IMR-90 (cell line): ENCODE measurements around the gene MACF1. TPM values are rescaled to one million over a fixed set of nuclear protein-coding genes. Genes with fewer than 3 reads are reported as not detected.
A peak's percentile ranks its signal among the peaks of the same experiment; 100 is the strongest.
"Not testable (repeated sequence)": the region's sequence is repeated elsewhere in the genome, so short reads cannot be mapped to it uniquely, and the experiment has no call there.

Experiments
- ATAC-seq: fragments of 200-7000 bp; cut with Tn5 transposase; 2 replicates; pipeline ENCODE4 v1.9.1; 2020; ENCODE audit warnings: low read depth, mild to moderate bottlenecking, moderate library complexity
- BruUV-seq: library from RNA; stranded (reverse); fragments of 400-500 nt; replicated peaks from 2 replicates; lab custom pipeline; 2021; lab: Mats Ljungman, UMichigan
- CTCF ChIA-PET: fragments of 300-600 bp; formaldehyde crosslinking; extraction: SDS; loops from one replicate; lab custom pipeline; 2021; ENCODE audit warnings: antibody characterized with exemption; lab: Yijun Ruan, JAX
- POLR2A ChIA-PET: fragments of 300-600 bp; sonication (Branson Sonifier 250); formaldehyde crosslinking; loops from one replicate; lab custom pipeline; 2022; ENCODE audit warnings: antibody characterized with exemption; ENCODE audit not compliant: unreplicated experiment; lab: Charles Lee
- DNase-seq: peaks from one replicate; pipeline ENCODE4 v3.0.0; 2013
- H2AFZ ChIP-seq: replicated peaks from 2 replicates; pipeline ENCODE3; 2013; ENCODE audit warnings: low read length, mild to moderate bottlenecking; ENCODE audit not compliant: poor library complexity
- H2AK5ac ChIP-seq: 2 replicates; pipeline ENCODE4 v1.6.1; 2013; ENCODE audit warnings: low read depth, low read length, inconsistent platforms
- H2AK9ac ChIP-seq: replicated peaks from 2 replicates; pipeline ENCODE3; 2013; ENCODE audit warnings: mild to moderate bottlenecking, low read depth, low read length, moderate library complexity; ENCODE audit not compliant: poor library complexity
- H2BK120ac ChIP-seq: 2 replicates; pipeline ENCODE4 v1.6.1; 2013; ENCODE audit warnings: low read depth, low read length, inconsistent platforms
- H2BK15ac ChIP-seq: 3 replicates; pipeline ENCODE4 v1.6.1; 2013; ENCODE audit warnings: low read depth, low read length, inconsistent platforms
- H2BK20ac ChIP-seq: 2 replicates; pipeline ENCODE4 v1.6.1; 2013; ENCODE audit warnings: low read depth, mild to moderate bottlenecking, inconsistent platforms, low read length, moderate library complexity
- H2BK5ac ChIP-seq: 2 replicates; pipeline ENCODE4 v1.6.1; 2013; ENCODE audit warnings: mild to moderate bottlenecking, low read depth, low read length, inconsistent platforms; ENCODE audit not compliant: poor library complexity, severe bottlenecking
- H3K14ac ChIP-seq: replicated peaks from 2 replicates; pipeline ENCODE4 v1.6.1; 2013; ENCODE audit warnings: low read depth, low read length, inconsistent platforms
- H3K18ac ChIP-seq: 2 replicates; pipeline ENCODE4 v1.6.1; 2013; ENCODE audit warnings: low read depth, low read length, control low read depth
- H3K23ac ChIP-seq: 2 replicates; pipeline ENCODE4 v1.6.1; 2013; ENCODE audit warnings: low read depth, low read length, inconsistent platforms
- H3K27ac ChIP-seq: 2 replicates; pipeline ENCODE4 v1.5.1; 2013; ENCODE audit warnings: mild to moderate bottlenecking, control low read depth, low read length; ENCODE audit not compliant: insufficient read depth
- H3K27me3 ChIP-seq: 2 replicates; pipeline ENCODE4 v1.6.1; 2013; ENCODE audit warnings: low read length; ENCODE audit not compliant: control insufficient read depth, insufficient read depth
- H3K36me3 ChIP-seq: 2 replicates; pipeline ENCODE4 v1.6.1; 2013; ENCODE audit warnings: low read length, mixed read lengths; ENCODE audit not compliant: control insufficient read depth, insufficient read depth
- H3K4ac ChIP-seq: 2 replicates; pipeline ENCODE4 v1.6.1; 2013; ENCODE audit warnings: low read depth, low read length, inconsistent platforms
- H3K4me1 ChIP-seq: 2 replicates; pipeline ENCODE4 v1.6.1; 2013; ENCODE audit warnings: low read length, mixed read lengths; ENCODE audit not compliant: control insufficient read depth, insufficient read depth
- H3K4me2 ChIP-seq: 2 replicates; pipeline ENCODE4 v1.6.1; 2013; ENCODE audit warnings: low read depth, mild to moderate bottlenecking, control low read depth, low read length, moderate library complexity
- H3K4me3 ChIP-seq: 2 replicates; pipeline ENCODE4 v1.5.1; 2013; ENCODE audit warnings: low read depth, mild to moderate bottlenecking, control low read depth, low read length, moderate library complexity; ENCODE audit not compliant: insufficient read depth
- H3K56ac ChIP-seq: 2 replicates; pipeline ENCODE4 v1.6.1; 2013; ENCODE audit warnings: low read length, inconsistent platforms; ENCODE audit not compliant: insufficient read depth; ENCODE audit errors: extremely low read depth
- H3K79me1 ChIP-seq, 2 experiments: 2 replicates each; pipeline ENCODE4 v1.6.1; 2013; ENCODE audit warnings: low read length in 2 of 2, inconsistent platforms in 1 of 2, low read depth in 1 of 2
- H3K9ac ChIP-seq: 2 replicates; pipeline ENCODE4 v1.6.1; 2013; ENCODE audit warnings: low read depth, low read length, control low read depth
- H3K9me1 ChIP-seq: 2 replicates; pipeline ENCODE4 v1.6.1; 2013; ENCODE audit warnings: low read length, inconsistent platforms; ENCODE audit not compliant: insufficient read depth
- H3K9me3 ChIP-seq: 2 replicates; pipeline ENCODE4 v1.6.1; 2013; ENCODE audit warnings: low read length; ENCODE audit not compliant: control insufficient read depth, insufficient read depth
- H4K20me1 ChIP-seq: 2 replicates; pipeline ENCODE4 v1.6.1; 2013; ENCODE audit warnings: low read length, inconsistent platforms; ENCODE audit not compliant: insufficient read depth
- H4K5ac ChIP-seq: 2 replicates; pipeline ENCODE4 v1.6.1; 2013; ENCODE audit warnings: mild to moderate bottlenecking, low read depth, low read length, control low read depth
- H4K8ac ChIP-seq, 2 experiments: 2 replicates each; pipeline ENCODE4 v1.6.1; 2013; ENCODE audit warnings: low read depth in 2 of 2, low read length in 2 of 2, control low read depth in 1 of 2, inconsistent platforms in 1 of 2
- H4K91ac ChIP-seq: 2 replicates; pipeline ENCODE4 v1.6.1; 2013; ENCODE audit warnings: low read depth, low read length, inconsistent platforms; ENCODE audit not compliant: insufficient read depth
- CEBPB ChIP-seq: IDR thresholded peaks from 2 replicates; pipeline ENCODE4 v1.6.1; 2012; ENCODE audit warnings: low read depth, low read length, improper control_type of control experiment
- SMC3 ChIP-seq: fragments of 150-350 bp; IDR thresholded peaks from 2 replicates; pipeline ENCODE4 v1.6.1; 2016; ENCODE audit warnings: low read depth, mild to moderate bottlenecking, antibody characterized with exemption, low read length, moderate library complexity
- WGBS, 2 experiments: methylation state at CpG; one replicate each; pipeline versions ENCODE4 v1.1.5 to v1.1.7; 2013; ENCODE audit warnings: missing lambda C conversion rate in 2 of 2; ENCODE audit not compliant: insufficient read length in 1 of 2; ENCODE audit errors: extremely low coverage in 2 of 2; 5-methylcytosine and 5-hydroxymethylcytosine counted together
- dilution Hi-C: fragments of 300-500 bp; cut with HindIII; formaldehyde crosslinking; loops from one replicate; pipeline ENCODE4 v1.14.3; 2018; ENCODE audit warnings: low sequenced_read_pairs; ENCODE audit not compliant: unreplicated experiment
- in situ Hi-C: fragments of 300-500 bp; cut with MboI; formaldehyde crosslinking; loops from 3 replicates; pipeline ENCODE4 v1.14.3; 2019; ENCODE audit warnings: low sequenced_read_pairs, inconsistent platforms, mixed read lengths
- intact Hi-C: fragments of 100-400 bp; cut with micrococcal nuclease; formaldehyde crosslinking; loops from 2 replicates; pipeline ENCODE4 v1.10.0; 2022
- polyA plus RNA-seq, 3 experiments: library from polyadenylated mRNA; depleted of rRNA; stranded (reverse); fragments of >200 nt; gene quantifications; 2 replicates each; pipeline ENCODE4 v1.2.3, GENCODE V29; 2012; ENCODE audit warnings: low replicate concordance in 1 of 3
- total RNA-seq: library from RNA; depleted of rRNA; stranded (reverse); fragments of >200 nt; gene quantifications from 2 replicates; pipeline ENCODE4 v1.2.3, GENCODE V29; 2012

The MACF1 gene
- total and polyA plus RNA-seq, 2 of the 4 experiments (the other 2 are of a cell fraction) = 67.6 to 369 TPM

DNA sequence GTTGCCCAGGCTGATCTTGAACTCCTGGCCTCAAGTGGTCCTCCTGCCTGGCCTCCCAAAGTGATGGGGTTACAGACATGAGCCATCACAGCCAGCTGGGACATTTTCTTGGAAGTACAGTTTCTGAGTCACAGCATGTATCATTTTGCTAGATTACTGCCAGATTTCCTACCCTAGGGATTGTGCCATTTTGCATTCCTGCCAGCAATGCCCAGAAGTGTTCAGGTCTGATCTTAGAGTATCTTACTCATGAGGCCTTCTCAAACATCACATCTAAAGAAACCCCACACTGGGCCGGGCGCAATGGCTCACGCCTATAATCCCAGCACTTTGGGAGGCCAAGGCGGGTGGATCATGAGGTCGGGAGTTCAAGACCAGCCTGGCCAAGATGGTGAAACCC, 297.2 kb downstream of the MACF1 start:
- no peaks in the 10 kb centered on the region for H3K9me1 ChIP-seq
- H2AK5ac ChIP-seq = no peak overlapping the region
- H4K8ac ChIP-seq = no peak overlapping the region
- no peak overlapping the region for H4K5ac ChIP-seq
- TF ChIP-seq SMC3 (no peak), CEBPB (peak; percentile 30; the same call in 1 of the 2 replicates)
- H3K4me1 ChIP-seq = peaks cover 6% of the 10 kb centered on the region
- WGBS, 2 experiments = 86% methylated on average over 1 of the region's 5 CpGs; no CpG with 5 or more reads in 1 of the 2 experiments
- H3K79me1 ChIP-seq = no peaks in the 10 kb centered on the region
- H3K14ac ChIP-seq = no peak overlapping the region
- no peaks in the 10 kb centered on the region; the same call in 1 of the 2 replicates for H3K9me3 ChIP-seq
- H3K56ac ChIP-seq = no peak overlapping the region
- H3K27ac ChIP-seq = no peak overlapping the region
- H2BK5ac ChIP-seq = no peak overlapping the region
- H3K4me3 ChIP-seq = no peak overlapping the region
- no peak overlapping the region for H2AK9ac ChIP-seq
- no peak overlapping the region for H3K18ac ChIP-seq
- no peak overlapping the region for H3K23ac ChIP-seq
- ChIA-PET POLR2A (no interaction called here), CTCF (interaction anchor here (0.6 to 1.2 kb wide), 2 partner anchors 19 to 223 kb away, joined by 3 read pairs; no protein-coding TSS in a partner anchor)
- H3K4ac ChIP-seq = no peak overlapping the region
- H4K91ac ChIP-seq = no peak overlapping the region
- H2BK120ac ChIP-seq = no peak overlapping the region
- H3K9ac ChIP-seq = no peak overlapping the region
- DNase-seq = peak; percentile 68
- ATAC-seq = peak; percentile 70
- no peaks in the 10 kb centered on the region for H3K36me3 ChIP-seq
- dilution Hi-C loops = no loop called here
- no peak overlapping the region for H2AFZ ChIP-seq
- no peaks in the 10 kb centered on the region for H4K20me1 ChIP-seq
- intact Hi-C loops = no loop called here
- no peaks in the 10 kb centered on the region; the same call in 1 of the 2 replicates for H3K27me3 ChIP-seq
- in situ Hi-C loops = loop anchor here (10.0 kb wide), 1 partner anchor 213 kb away; no protein-coding TSS in a partner anchor
- no peak overlapping the region for H2BK15ac ChIP-seq
- no peak overlapping the region for H3K4me2 ChIP-seq
- BruUV-seq = no TSS peak
- H2BK20ac ChIP-seq = no peak overlapping the region

DNA sequence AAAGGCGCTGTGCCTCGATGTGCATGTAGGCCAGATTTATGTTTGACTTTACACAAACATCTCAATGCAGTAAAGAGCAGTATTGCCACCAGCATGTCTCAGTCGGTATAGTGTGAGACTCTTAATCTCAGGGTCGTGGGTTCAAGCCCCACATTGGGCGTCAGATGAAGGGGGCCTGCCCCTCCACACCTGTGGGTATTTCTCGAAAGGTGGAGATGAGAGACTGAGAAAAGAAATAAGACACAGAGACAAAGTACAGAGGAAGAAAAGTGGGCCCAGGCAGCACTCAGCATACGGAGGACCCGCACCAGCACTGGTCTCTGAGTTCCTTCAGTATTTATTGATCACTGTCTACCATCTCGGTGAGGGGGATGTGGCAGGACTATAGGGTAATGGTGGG, 299.9 kb downstream of the MACF1 start:
- H3K4ac ChIP-seq, H3K56ac ChIP-seq, H3K79me1 ChIP-seq, intact Hi-C loops, DNase-seq, H3K27me3 ChIP-seq, H3K4me2 ChIP-seq, H3K9me1 ChIP-seq, dilution Hi-C loops, H4K5ac ChIP-seq, H3K9ac ChIP-seq, BruUV-seq, H3K9me3 ChIP-seq, H3K27ac ChIP-seq, H3K4me1 ChIP-seq, H2AK5ac ChIP-seq, H3K4me3 ChIP-seq, H4K8ac ChIP-seq, H3K14ac ChIP-seq, H3K18ac ChIP-seq, H2BK5ac ChIP-seq, H4K91ac ChIP-seq, H2BK120ac ChIP-seq, ATAC-seq, H4K20me1 ChIP-seq, POLR2A ChIA-PET, H3K36me3 ChIP-seq, H2AK9ac ChIP-seq, H2AFZ ChIP-seq, CTCF ChIA-PET, H3K23ac ChIP-seq, H2BK20ac ChIP-seq, H2BK15ac ChIP-seq: not testable (repeated sequence)
- WGBS, 2 experiments = 57% methylated on average over 6 of the region's 9 CpGs; no CpG with 5 or more reads in 1 of the 2 experiments
- in situ Hi-C loops = loop anchor here (10.0 kb wide), 1 partner anchor 210 kb away; no protein-coding TSS in a partner anchor
